NCI-H1417 treated with DMSO at 0.1 percent for 48 hours (cell line): ENCODE data around the gene EPYC.
"Not testable (repeated sequence)": the region's sequence is repeated elsewhere in the genome, so short reads cannot be mapped to it uniquely, and the experiment has no call there.

ENCODE experiments used
- DNase-seq: peaks from one replicate; lab custom pipeline; 2025; lab: John Stamatoyannopoulos, UW

Gene EPYC

DNA sequence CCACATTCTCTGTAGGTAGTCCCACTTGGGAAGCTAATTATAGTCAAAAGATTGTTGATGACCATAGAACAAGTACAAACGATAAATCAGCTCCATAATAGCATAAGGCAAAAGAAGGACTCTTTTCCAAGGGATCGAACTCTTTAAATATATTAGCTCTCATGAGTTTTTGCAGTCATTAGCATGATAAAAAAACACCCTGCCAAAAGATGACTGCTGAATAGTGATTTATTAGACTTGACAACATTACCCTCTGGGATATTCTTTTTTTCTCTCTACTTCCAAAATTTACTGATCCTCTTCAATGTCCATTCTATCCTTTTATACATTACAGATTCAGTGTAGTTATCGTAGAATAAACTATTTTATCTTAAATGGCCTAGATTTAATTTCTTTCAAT is 14.2 kb downstream of the EPYC start:
- no peak for DNase-seq

DNA sequence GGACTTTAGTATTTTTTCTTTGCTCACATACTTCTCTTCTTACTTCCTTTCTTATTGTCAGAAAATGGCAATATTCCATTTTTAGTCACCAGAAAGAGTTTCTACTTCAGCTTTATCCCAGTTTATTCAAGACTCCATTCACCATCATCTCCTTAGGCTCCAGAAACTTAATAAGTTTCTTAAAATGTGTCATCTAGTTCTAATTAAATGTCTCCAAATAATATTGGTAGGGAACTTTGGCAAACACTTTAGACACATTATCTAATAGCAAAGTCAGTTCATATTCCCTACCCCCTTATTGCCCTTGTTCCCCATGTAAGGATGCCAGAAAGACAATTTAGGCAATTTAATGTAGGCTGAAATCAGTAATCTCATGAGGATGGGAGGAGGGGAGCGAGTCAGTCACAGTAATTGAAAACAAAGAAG is 15.1 kb downstream of the EPYC start:
- no peak for DNase-seq

DNA sequence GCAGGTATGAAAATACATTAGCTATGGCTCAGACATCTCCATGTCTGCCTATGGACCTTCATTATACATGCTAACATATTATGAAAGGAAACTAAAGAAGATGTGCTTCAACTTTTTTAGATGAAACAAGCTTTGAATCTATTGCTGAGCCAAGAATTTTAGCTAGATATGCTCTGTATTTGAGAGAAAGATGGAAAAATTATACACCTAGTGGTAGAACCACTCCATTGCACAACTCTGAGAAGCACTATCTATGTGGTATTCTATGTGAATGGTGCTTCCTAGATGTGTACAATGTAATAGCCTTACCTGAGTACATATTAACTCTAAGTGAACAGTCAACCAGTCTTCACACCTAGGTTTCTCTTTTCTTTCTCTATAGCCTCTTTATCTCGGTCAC is 17.3 kb downstream of the EPYC start:
- DNase-seq = no peak

DNA sequence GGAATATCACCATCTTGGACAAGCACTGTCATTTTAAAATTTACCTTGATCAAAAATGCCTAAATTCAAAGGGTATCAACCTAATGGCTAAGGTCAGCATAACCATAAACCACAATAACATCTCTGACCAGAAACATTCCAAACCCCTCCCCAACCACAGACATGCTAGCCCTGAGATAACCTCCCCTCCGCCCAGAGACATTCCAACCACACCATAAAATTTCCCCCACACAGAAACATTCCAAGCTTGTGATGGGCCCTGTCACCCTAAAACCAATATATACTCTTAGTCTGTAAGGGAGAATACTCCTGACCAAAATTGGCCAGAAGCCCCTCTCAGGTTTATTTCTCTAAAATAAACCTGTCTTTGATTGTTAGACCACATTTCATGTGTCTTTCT is 17.7 kb downstream of the EPYC start:
- no peak for DNase-seq

DNA sequence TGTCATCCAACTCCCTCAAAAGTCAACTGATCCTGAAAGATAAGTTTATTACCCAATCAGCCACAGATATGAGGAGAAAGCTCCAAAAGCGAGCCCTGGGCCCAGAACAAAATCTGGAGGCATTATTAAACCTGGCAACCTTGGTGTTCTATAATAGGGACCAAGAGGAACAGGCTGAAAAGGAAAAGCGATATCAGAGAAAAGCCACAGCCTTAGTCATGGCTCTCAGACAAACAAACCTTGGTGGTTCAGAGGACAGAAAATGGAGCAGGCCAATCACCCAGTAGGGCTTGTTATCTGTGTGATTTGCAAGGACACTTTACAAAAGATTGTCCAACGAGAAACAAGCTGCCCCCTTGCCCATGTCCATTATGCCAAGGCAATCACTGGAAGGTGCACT is 19.4 kb downstream of the EPYC start:
- not testable (repeated sequence) for DNase-seq

DNA sequence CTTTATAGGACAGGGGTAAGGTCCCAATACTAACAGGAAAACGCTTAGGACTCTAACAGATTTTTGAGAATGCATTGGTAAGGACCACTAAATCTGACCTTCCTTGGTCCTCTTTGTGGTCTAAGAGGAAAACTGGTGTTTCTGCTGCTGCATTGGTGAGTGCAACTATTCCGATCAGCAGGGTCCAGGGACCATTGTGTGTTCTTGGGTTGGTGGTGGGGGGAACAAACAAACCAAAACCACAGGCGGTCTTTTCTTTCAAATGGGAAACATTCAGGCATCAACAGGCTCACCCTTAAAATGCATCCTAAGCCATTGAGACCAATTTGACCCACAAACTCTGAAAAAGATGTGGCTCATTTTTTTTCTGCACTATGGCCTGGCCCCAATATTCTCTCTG is 20.7 kb downstream of the EPYC start:
- DNase-seq = no peak

DNA sequence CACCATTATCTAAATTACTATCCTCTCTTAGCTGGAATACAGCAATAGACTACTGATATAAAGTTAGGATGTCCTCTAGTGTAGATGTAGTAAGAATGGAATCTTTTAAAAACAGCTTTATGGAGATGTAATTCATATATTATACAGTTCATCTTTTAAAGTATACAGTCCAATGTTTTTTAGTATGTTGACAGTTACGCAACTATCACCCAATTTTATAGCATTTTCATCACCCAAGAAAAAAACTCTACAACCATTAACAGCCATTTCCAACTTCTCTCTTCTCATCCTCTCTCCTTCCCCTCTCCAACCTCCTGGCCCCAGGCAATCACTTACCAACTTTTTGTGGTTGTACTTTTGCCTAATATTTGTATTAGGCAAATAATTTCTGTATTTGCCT is 22.6 kb downstream of the EPYC start:
- no peak for DNase-seq

DNA sequence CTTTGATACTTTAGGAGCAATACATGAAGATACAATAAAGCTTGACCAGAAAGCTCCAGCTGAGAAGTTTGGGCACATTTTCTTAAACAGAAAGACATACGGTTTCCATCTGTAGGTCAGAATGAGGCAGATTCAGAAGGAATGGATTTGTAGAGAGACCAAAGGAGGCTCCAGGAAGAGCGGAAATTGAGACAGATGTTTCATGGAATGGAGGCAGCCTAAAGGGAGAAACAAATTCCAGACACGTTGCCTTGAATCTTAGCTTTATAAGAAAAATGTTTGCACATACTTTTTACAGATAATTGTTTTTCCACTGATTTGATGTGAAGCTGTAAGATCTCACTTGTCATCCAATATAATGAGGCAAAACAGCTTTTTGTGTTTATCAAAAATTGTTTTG is 24.8 kb downstream of the EPYC start:
- no peak for DNase-seq

DNA sequence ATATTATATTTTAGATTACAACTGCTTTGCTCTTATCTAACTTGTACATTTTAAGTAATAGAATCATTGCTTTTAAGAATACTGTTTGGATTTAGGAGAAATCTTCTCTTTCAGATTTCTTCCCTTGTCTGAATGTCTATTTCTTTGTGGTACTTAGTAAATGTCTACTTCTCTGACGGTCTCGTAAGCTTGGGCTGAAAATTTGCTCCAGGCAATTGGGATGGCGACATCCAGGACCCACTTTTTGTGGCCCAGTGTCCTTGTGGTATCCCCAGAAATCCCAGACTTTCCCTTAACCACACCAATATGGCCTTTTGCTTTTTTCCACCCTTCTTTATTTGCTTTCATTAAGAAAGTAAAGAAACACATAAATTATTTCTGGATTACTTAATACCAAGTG is 25.8 kb downstream of the EPYC start:
- no peak for DNase-seq

DNA sequence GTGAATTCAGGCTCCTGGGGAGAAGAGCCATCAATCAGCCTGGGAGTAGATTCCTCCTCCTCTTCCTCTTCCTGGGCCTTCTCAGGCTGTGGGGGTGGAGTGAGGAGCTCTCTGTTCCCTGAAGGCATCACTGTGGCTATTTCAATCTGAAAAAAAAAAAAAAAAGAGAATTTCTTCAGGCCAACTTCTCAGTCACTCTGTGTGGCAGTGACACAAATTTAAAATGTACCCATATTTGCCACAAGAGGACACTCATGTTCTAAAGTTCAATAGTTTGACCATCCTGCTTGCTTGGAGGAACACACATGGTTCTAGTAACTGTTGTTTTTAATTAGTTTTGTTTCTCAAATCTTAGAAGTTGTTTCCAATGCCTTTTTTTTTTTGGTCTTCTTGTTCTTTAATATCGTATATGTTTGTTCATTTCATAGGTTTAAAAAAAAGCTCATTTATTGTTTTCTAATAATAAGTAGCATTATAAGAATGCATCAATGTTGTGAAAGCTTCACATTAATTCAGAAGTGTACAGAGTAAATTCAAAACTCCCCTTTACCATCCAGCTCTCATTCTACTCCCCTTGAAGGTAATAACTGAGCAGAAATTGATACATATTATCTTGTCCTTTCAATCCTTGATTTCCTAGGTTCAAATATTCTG is 26.5 kb downstream of the EPYC start:
- DNase-seq = peak; percentile 12

DNA sequence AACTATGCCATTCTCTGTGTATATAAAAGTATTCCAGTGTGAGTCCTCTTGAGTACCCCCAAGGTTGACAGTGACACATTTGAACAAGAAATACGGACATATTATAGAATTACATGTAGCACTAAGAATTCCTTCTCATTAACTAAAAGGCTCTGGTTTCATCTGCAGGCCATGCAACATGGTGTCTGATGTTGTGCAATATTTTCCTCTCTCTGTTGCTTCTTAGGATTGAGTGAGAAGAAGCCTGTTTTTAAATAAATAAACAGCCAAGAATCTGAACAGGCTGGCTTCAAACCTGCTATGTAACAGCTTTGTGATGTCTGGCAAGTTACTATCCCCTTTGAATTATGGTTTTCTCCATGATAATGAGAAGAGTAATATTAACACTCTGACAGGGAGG is 27.5 kb downstream of the EPYC start:
- no peak for DNase-seq

DNA sequence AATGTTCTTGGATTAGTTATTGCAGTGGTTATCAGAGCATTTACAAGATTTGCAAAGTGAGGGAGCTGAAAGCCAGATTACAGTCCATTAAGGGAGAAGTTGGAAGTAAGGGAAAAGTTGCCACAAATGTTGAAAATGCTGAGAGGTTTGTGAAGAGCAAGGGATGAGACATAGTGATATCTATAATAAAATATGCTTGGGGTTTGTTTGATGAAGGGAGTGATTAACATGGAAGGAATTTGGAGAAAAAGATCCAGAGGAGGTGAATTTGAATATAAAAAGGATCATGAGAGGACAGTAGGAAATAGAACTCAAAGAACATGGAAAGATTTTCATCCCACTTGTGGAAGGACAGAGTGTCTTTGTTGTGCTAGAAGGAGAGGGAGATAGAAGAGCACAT is 30.5 kb downstream of the EPYC start:
- no peak for DNase-seq

DNA sequence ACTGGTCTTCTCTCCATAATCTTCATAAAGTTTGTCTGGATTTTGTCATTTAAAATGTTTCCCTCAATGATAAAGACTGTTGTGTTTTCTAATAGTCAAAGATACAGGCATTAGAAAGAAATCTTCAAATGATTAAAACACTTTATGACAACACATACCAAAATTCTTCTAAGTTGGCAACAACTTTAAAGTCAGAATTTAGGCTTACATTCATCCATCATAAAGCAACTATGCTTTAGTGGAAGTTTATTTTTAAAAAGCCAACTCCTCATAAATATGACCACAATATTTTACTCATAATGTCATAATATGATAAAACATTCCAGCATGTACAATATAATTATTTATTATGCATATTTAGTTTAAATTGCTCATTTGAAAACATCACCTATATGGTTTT is 32.5 kb downstream of the EPYC start:
- no peak for DNase-seq

DNA sequence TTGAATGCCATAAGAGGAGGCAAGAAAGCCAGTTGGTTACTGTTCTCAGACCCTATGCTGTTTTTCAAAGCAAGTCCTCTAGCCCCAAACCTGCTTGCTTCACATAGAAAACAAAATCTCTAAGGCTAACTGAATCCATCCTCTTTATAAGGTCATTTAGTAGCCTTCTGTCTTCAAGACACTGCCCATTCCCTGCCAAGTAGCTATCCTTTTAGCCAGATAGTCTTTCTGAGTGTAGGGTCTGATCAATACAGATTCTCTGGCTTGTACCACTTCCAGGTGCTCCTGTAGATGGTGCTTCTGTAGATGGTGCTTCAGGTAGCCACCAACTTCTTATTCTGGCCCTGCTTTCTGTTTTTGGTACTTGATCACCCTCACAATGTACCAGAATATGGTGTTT is 33.9 kb downstream of the EPYC start:
- no peak for DNase-seq

DNA sequence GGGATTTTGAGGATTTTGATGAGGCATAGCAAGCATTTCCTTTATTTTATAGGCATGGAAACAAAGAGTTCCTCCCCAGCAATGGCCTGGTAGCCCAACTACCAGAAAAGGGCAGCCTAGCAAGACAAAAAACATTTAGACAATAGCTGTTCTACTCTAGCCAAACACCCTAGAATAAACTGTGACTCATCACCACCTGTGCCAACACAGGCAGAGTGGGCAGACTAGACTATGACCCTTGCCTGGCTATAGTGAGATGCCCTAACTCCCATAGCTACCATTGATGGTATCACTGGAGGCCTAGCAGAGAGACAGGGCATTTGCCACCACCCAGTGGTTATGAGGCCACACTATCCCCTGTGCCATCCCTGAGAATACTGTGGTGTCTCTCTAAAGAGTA is 34.3 kb downstream of the EPYC start:
- DNase-seq = no peak

DNA sequence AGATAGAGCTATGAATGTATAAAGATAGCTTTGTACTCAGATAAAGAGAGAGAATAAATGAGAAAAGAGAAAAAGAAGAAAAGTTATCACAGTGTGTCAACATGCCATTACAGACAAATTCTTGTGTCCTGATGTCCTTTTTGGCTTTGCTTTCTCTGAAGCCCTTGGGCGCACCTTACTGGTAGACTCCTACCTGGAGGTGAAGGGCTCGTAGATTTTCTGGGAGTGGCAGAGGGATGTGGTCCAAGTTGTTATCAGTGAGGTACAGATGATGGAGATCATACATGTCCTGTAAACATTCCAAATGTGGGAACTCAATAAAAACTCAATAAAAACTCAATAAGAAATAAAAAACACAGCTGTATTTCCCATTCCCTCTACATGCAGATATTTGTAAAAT is 34.9 kb downstream of the EPYC start:
- no peak for DNase-seq

DNA sequence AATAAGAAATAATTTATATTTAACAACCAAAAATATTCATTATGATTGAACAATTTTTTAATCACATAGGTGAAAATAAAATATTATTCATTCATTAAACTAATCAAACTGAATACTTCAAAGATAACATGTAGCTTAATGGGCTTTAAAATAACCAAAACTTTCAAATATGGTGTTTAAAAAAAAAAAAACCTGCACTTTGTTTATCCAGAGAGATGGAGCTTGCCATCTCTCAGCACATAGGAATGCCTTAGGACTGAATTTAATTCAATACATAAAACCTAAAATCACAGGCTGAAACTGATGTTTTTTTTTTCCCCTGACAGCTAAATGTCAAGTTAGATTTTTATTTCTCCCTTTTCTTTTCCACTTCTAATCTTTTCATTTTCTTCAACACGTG is 35.4 kb downstream of the EPYC start:
- DNase-seq = no peak

DNA sequence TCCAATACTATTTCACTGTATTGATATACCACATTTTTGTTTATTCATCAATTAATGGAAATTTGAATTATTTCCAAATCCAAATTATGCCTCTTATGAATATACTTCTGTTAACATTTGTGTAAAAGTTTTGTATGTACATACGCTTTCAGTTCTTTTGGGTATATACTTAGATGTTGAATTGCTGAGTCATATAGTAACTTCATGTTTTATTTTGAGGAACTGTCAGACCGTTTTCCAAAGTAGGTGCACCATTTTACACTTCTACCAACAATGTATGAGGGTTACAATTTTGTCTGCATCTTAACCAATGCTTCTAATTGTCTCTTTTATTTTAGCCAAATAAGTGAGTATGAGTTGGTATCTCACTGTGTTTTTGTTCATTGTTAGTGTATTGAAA is 39.6 kb downstream of the EPYC start:
- DNase-seq = no peak

DNA sequence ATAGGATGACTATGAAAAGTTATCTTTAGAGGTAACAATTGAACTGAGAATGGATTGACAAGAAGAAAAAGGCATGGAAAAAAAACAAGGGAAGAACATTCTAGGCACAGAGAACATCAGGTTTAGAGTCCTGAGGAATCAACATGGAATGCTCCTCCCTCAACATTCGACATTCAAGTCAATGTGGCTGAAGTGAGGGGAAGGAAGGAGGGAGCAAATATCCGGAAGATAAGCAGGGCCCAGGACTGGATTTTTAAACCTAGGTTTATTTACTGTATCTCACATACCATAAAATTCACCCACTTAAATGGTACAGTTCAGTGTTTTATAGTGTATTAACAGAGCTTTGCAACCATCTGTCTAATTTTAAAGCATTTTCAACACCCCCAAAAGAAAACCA is 40.2 kb downstream of the EPYC start:
- DNase-seq = no peak

DNA sequence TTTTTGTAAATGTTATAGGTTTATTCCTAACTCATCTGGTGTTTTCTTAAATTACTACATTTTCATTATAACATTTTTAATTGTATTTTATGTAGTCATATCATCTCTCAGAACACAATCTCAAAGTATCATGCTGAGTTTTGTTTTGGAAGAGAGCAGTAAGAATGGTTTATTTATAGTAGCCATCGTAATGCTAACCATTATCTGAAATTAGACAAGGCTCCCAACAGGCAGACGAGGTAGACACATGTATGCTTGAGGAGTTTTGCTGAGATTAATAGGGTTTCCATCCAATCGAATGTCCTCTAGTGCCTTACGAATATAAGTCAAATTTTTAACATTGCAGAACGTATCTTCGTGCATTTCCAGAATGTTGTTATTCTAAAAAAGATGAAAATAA is 40.8 kb downstream of the EPYC start:
- no peak for DNase-seq

DNA sequence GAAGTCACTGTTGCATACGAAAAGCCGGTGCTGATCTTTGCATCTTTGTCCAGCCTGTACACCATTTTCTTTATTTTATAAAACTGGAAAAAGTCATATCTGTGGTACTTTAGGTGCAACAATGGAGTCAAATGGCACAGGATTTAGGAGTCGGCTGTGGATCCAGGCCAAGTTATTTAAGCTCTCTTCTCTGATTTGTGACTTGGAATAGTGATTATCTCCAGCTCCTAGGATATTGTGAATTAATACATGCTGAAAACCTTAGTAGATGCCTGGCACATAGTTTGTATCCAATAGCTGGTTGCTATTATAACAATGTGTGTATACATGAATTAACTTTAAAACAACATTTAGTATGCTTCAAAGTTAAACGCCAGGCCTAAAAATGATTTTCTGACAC is 43.6 kb downstream of the EPYC start:
- DNase-seq = no peak

DNA sequence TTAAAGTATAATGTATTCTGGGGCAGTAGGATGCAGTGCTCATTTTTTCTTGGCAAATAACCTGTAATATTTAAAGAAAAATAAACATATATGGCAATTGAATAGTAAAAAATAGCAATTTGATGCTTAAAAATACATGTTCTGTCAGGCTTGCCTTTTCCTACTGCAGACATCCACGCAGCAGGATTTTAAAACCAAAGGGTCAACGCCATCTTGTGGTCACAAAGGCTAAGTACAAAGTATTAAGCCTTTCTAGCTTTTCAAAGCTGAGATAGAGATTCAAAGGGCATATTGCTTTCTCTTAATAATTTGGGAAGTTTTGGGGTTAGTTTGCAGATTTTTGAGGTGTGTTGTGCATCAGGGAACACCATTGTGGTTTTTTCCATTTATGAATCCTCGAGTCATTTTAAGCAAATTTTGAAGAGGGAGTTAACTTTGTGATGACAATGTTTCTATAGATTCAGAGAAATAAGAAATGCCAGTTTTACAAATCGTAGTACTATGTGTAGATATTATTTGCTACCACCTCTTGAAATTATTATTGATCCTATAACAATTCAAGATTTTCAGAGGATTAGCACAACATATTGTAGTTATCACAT is 45.1 kb downstream of the EPYC start:
- DNase-seq = peak; percentile 31

DNA sequence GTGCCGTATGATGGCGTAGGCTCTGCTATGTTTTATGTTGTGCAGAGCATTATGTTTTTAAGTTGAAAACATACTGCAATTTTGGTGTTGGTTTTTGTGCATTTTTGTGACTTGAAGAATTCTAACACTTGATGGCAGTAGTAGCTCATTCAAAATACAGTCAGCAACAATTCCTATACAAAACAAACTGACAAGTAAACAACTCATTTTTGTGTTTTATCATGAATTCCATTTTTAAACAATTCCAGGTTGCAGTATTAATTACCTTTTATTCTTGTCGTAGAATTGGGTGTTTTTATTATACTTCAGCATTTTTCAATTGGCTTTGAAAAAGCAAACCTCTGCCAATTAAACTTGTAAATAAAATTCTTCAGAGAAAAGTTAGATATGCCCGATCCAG is 45.7 kb downstream of the EPYC start:
- DNase-seq = no peak

DNA sequence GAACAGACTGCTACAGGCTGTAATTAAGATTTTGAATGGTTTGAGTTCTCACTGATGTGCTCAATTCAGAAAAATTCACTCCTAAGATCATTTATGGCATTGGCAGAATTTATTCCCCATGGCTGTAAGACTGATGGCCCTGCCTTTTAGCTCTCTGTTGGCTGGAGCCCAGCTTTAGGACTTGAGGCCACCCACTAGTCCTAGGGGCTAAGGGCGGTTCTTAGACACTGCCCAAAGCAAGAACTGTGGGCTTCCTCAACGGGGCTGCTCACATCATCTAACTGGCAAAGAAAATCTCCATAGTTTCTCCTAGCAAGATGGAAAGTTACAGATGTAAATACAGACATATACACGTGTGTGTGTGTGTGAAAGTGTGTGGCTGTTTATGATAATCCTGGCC is 46.4 kb downstream of the EPYC start:
- DNase-seq = no peak
